NCI-H345 (cell line): ENCODE data around the gene ARHGEF5.
"Not testable (repeated sequence)": the region's sequence is repeated elsewhere in the genome, so short reads cannot be mapped to it uniquely, and the experiment has no call there.

Source experiments
- DNase-seq: peaks from one replicate; lab custom pipeline; 2025; lab: John Stamatoyannopoulos, UW

Gene ARHGEF5

GRCh38 chr7:144384071-144384470 is 28.9 kb downstream of the ARHGEF5 start:
- no peak for DNase-seq

DNA sequence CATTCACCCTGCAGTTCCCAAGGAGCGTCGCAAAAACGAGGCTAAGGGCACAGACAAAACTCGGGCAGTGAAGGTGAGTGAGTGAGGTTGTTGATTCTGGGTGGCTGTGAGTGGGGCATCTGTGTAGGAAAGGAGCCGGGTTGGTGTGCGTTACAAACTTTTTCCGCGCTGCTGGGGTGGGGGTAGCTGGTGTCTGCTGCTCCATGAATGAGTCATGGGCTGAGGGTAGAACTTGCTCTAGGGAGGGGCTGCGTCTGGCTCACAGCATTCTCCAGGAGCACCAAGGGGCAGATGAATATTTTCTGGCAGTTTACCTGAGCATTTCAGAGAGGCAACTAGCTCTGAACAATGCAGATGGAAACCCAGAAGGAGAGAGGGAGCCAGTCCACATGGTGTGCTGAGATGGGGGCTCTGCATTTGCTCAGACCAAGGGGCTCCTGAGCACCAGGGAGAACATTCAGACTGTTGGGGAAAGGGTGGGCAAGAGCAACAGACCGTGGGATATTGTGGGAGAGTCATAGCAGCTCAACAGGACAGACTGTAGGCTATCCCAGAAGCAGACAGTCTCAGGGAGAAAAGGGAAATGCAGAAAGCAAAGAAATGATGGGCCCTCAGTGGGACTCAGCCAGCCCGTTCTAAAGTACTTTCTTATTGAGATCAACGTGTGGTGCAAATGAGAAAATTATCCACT is 29.5 kb downstream of the ARHGEF5 start:
- DNase-seq: no peak

GRCh38 chr7:144386741-144387140 is 31.5 kb downstream of the ARHGEF5 start:
- no peak for DNase-seq

DNA sequence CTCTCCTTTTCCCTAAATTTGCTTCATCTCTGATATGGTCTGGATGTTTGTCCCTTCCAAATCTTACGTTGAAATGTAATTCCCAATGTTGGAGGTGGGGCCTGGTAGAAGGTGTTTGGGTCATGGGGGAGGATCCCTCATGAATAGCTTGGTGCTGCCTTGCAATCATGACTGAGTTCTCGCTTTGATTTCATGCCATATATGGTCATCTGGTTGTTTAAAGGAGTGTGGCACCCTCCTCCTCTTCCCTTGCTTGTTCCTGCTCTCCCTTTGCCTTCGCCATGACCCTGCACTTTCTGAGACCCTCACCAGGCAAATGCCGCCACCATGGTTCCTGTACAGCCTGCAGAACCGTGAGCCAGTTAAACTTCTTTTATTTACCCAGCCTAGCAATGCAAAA is 33.7 kb downstream of the ARHGEF5 start:
- DNase-seq: no peak

DNA sequence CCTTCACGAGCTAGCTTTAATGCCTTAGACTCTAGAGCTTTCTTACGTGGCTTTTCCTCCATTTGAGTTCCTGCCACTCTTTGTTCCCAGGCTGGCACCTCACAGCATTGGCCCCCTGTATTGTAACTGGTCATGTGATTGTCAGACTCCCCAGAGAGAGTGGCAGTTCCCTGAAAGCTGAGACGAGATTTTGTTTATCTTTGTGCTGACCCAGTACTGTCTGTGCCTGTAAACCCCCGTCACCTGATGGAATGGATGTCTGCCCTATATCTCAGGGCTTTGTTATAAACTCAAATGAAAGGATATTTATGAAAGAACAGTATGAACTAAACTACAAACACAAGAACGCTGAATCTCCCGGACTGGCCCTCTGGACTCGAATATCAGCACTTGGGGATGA is 35.3 kb downstream of the ARHGEF5 start:
- peak; percentile 12 for DNase-seq

DNA sequence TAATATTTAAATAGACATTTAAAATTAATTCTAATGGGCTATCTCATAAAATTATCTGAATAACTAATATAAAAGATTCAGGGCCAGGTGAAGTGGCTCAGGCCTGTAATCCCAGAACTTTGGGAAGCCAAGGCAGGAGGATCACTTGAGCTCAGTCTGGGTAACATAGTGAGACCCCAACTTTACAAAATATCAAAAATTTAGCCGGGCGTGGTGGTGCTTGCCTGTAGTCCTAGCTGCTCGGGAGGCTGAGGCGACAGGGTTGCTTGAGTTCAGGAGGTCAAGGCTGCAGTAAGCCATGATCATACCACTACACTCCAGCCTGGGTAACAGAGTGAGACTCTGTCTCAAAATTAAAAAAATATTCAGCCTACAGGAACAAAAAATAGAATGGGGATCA is 35.8 kb downstream of the ARHGEF5 start:
- no peak for DNase-seq

DNA sequence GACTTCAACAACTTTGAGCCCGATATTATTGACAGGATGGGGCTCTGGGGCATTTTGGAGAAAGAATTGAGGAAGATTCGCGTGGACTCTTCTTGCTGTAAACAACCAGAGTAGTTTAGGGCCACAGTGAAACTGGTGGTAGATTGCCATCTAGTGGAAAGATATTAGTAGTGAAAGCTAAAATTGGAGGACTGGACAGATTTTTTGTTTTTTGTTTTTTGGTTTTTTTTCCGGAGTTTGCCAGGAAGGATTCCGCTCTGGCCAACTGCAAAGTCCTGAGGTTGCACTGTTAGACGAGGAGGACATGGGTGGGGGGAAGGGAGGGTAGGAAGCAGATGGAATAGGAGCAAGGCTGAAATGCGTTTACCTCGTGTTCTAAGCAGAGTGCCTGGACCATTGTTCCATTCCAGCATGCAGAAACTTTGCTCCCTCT is 36.6 kb downstream of the ARHGEF5 start:
- DNase-seq: peak; percentile 56

- DNase-seq: no peak
Observed at GRCh38 chr7:144397086-144397485, 41.9 kb downstream of the ARHGEF5 start.

- no peak for DNase-seq
Observed at GRCh38 chr7:144398291-144398690, 43.1 kb downstream of the ARHGEF5 start.

- no peak for DNase-seq
Observed at GRCh38 chr7:144398911-144399310, 43.7 kb downstream of the ARHGEF5 start.

DNA sequence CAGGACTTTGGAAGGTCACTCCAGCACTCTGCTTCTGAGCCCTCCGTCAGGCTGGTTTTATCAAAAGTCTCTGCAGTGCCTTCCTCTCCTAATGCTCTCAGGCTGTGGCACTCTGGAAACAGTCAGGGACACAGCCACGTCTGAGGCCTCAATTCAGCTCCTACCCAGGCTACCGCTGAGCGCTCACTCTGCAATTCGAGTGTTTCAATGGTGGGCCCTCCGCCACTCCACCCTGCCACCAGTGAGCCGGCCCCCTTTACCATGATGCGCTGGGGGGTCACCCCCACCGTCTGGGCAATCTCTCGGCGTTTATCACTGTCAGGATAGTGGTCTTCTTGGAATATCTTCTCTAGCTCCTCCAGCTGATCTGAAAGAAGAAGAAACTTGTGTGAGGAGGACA is 44.7 kb downstream of the ARHGEF5 start:
- no peak for DNase-seq

- DNase-seq: no peak
Observed at GRCh38 chr7:144401490-144401889, 46.3 kb downstream of the ARHGEF5 start.

- DNase-seq: no peak
Observed at GRCh38 chr7:144403102-144403501, 47.9 kb downstream of the ARHGEF5 start.

DNA sequence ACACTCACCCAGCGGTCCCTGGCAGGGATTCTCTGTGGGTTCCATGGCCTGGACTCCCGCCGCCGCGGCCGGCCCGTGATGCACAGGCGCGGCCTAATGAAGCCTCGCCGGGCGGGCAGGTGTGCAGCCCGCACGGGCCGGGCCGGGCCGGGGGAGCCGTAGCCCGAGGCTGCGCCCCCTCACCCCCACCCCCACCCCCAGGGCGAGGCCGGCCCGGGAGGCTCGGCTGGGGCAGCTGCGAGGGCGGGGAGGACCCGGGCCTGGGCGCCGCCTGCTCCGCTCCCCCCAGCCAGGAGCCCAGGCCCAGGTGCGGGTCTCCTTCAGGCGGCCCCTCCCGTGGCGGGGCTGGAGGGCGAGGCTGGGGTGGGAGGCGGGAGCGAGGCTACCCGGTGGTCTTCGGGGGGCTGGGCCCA is 48.5 kb downstream of the ARHGEF5 start, which contains the start of gene NOBOX:
Gene NOBOX (minus strand): TSS at position 45 of the 413 bp plus-strand sequence.
- DNase-seq: no peak

GRCh38 chr7:144404946-144405345 is 49.7 kb downstream of the ARHGEF5 start:
- no peak for DNase-seq

DNA sequence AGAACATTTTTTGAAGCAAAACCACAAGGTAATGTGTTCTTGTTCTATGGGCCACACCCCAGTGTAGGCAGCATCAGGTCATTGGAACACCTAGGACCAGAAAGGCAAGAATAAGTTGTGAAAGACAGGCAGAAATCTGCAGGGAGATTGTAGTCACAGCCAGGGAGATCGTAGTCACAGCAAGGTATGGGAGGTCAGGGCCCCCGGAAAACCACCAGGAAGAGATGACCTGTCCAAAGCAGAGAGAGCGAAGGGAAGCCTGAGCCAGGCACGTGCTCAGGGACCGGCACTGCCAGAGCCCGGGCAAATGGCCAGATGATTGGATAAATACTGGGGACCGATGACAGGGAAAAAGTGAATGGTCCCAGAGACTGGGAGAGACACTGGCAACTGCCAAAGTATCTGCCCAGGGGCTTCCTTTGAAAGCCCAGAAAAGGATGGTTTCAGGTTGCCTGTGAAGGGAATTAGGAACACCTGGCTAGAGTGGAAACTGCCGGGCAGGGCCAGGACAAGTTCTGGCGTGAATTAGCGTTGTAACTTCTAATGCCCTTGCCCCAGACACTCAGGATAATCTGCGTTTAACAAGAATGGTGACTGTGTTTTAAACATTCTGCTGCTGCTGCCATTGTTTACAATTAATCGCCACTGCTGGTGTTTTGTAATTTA is 52.2 kb downstream of the ARHGEF5 start:
- peak; percentile 5 for DNase-seq

GRCh38 chr7:144408121-144408520 is 52.9 kb downstream of the ARHGEF5 start:
- DNase-seq: no peak

- no peak for DNase-seq
Observed at GRCh38 chr7:144410441-144410840, 55.2 kb downstream of the ARHGEF5 start.

DNA sequence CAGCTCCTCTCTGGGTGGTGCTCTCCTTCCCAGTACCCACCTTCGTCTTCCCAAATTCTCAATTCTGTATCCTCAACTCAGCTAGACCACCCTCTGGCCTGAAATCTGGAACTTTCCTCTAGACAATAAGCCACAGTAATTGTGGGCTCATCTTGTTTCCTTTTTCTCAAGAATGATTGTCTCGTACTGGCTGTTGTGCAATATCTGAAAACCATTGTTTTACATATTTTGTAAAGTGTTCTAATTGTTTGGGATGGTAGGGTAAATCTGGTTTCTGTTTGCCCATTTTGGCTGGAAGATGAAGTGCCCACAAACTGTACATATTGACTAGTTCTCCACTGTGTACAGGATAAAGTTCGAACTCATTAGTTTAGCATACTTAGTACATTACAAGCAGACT is 59.6 kb downstream of the ARHGEF5 start:
- DNase-seq: no peak

DNA sequence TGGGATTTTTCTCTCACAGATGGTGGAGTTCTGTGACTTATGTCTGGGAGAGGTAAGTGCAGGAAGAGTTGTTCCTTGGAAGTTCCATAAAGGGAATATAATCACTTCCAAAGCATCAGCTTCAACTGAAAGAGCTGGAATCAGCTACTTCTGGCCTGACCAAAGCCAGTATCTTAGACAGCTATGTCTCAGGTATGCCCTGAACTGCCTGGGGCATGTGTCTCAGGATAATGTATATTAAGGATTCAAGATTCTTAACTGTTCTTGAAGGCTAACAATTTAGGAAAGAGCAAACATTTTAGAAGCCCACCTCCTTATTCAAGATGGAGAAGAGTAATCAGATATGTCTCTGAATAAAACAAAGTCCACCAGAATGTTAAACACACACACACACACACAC is 60.7 kb downstream of the ARHGEF5 start:
- DNase-seq: no peak

GRCh38 chr7:144416341-144416740 is 61.1 kb downstream of the ARHGEF5 start:
- peak; percentile 41 for DNase-seq

DNA sequence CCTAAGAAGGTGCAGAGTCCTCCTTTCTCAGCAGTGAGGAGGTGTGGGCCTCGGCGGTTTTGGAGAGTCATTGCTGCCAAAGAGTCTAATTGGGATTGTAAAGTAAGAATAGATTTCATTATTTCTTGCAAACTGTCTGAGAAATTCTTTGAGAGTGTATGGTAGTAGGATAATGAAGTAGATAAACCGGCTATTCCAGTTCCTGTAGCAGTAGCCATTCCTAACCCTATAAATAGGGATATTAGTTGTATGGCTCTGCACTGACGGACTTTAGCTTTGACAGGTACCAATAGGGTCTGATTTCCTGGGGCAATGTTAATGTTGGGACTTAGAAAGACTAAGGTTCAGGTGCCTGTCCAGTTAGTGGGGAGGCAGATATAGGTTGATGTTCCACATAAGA is 63.7 kb downstream of the ARHGEF5 start:
- not testable (repeated sequence) for DNase-seq

GRCh38 chr7:144427539-144427938 is 72.3 kb downstream of the ARHGEF5 start:
- DNase-seq: not testable (repeated sequence)

GRCh38 chr7:144428431-144428830 is 73.2 kb downstream of the ARHGEF5 start:
- no peak for DNase-seq
